ENCODE data around the gene C1orf167. TPM values are rescaled to one million over a fixed set of nuclear protein-coding genes. Genes with fewer than 3 reads are reported as not detected.

Gene C1orf167
- total and polyA plus RNA-seq, 10 of the 15 experiments (the other 5 are each of a cell fraction or from before 2014, with no cell fraction given), result 0.17 to 0.31 TPM; not detected in 8

DNA sequence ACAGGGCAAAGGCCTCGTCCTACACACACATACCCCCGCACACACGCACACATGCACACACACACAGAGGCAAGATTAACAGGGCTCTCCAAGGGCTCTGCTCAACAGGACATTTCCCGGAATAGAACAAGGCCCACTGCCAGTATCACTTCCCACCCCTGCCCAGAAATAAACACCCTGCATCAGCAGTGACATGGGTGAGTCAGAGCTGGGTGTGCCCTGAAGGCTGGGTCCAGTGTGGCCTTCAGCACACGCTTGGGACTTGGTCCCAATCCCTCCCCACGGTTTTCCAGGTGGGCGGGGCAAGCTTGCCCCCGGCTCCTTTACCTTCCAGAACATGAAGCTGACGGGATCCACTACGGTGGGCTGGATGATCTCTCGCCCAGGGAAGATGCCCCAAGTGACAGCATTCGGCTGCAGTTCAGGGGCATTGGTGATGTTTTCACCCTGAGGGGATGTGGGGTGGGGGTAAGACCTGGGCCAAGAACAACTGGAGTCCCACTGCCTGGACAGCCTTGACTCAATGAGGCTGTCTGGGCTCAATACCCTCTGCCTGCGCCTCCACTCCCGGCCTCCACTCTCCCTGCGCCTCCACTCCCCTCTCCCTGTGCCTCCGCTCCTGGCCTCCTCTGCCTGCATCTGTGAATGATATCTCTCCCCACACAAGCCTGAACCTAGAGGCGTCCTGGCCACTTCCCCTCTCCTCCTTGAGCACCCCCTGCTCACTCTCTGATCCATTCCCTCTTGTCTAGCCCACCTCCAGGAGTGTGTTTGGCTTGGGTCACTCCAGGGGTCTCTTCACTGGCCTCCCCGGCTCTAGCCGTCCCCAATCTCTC, 29.1 kb downstream of the C1orf167 start:
- Histone ChIP-seq H3K9me3 (replicated peaks; ENCODE audit: control insufficient read depth, insufficient read depth, low read length) (no peaks in the 10 kb centered on the region), H3K27me3 (replicated peaks in 1 of 2; ENCODE audit: control insufficient read depth in 2 of 2, insufficient read depth in 2 of 2, low read length in 1 of 2) (no peaks in the 10 kb centered on the region), H3K4me3 (no peak overlapping the region), H3K9ac (ENCODE audit: control insufficient read depth, insufficient read depth, low read length) (no peak overlapping the region), H3K4me2 (ENCODE audit: control insufficient read depth, insufficient read depth) (no peak overlapping the region), H3K79me2 (ENCODE audit: control insufficient read depth, insufficient read depth, low read length) (no peaks in the 10 kb centered on the region), H2AFZ (ENCODE audit: control insufficient read depth, low read depth, low read length) (no peak overlapping the region), H4K20me1 (ENCODE audit: control insufficient read depth, insufficient read depth) (no peaks in the 10 kb centered on the region), H3K4me1 (ENCODE audit: control insufficient read depth, insufficient read depth, low read length) (no peaks in the 10 kb centered on the region), H3K36me3 (ENCODE audit: control insufficient read depth in 2 of 2, insufficient read depth in 2 of 2, low read length in 1 of 2) (no peaks in the 10 kb centered on the region; a peak in 2 of 4 replicates), H3K27ac (ENCODE audit: control insufficient read depth, insufficient read depth) (no peak overlapping the region)
- FAIRE-seq (no peak), DNase-seq (ENCODE audit: low read depth, low spot score) (no peak), ATAC-seq (peak; percentile 63)
- in situ Hi-C loops (cut with MboI), result no loop called here
- RAD21 ChIA-PET (ENCODE audit: unreplicated experiment), result no interaction called here
- no TSS peak for BruUV-seq (replicated peaks)
- POLR2A ChIA-PET, result interaction anchor here (1.2 kb wide), 1 partner anchor 12 kb away, joined by 4 read pairs; no protein-coding TSS in a partner anchor
- intact Hi-C loops (cut with micrococcal nuclease; ENCODE audit: unreplicated experiment), result no loop called here
- TF ChIP-seq CBFB (IDR thresholded peaks at IDR 0.05; ENCODE audit: low read depth), result no peak
- TF ChIP-seq PAX5 (IDR thresholded peaks at IDR 0.05; ENCODE audit: borderline replicate concordance, low read depth, low read length), result no peak
- peak; percentile 40; the same call in 1 of the 2 replicates for TF ChIP-seq SPI1 (IDR thresholded peaks at IDR 0.05; ENCODE audit: borderline replicate concordance, insufficient read depth, low read depth, low read length)
- peak; percentile 40; the same call in 1 of the 2 replicates for TF ChIP-seq IKZF1 (conservative IDR thresholded peaks at IDR 0.05)
- no peak for TF ChIP-seq MYB (IDR thresholded peaks at IDR 0.05; ENCODE audit: borderline replicate concordance, low read depth, low read length)
- TF ChIP-seq MEF2A (IDR thresholded peaks at IDR 0.05; ENCODE audit: insufficient read depth, low read depth, low read length), result no peak
- CTCF ChIA-PET, result no interaction called here
- 79% methylated on average over 19 of the region's 19 CpGs for WGBS (ENCODE audit: insufficient coverage, insufficient replicate concordance, low lambda C conversion rate, missing lambda C conversion rate)
- SMC1A ChIA-PET (ENCODE audit: uncharacterized antibody, unreplicated experiment), result no interaction called here

DNA sequence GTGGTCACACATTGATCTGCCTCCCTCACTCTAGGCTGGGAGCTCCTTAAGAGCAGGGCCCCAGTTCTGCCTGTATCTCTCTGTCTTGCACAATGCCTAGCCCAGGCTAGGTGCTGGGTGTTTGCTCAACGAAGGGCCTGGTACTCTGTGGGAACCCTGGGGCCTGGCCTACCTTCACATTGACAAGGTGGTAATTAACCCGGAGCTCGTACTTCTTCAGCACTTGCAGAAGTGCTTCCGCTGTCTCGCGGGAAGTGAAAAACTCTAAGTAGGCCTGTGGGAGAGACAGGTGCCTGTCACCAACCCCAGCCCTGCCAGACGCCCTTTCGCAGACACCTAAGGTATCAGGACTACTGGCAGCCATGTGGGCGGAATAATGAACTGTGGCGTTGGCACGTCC, 30.1 kb downstream of the C1orf167 start:
- 89% methylated on average over 11 of the region's 11 CpGs for WGBS (ENCODE audit: insufficient coverage, insufficient replicate concordance, low lambda C conversion rate, missing lambda C conversion rate)
- Histone ChIP-seq H3K9me3 (replicated peaks; ENCODE audit: control insufficient read depth, insufficient read depth, low read length) (no peaks in the 10 kb centered on the region), H3K9ac (ENCODE audit: control insufficient read depth, insufficient read depth, low read length) (no peak overlapping the region), H2AFZ (ENCODE audit: control insufficient read depth, low read depth, low read length) (no peak overlapping the region), H4K20me1 (ENCODE audit: control insufficient read depth, insufficient read depth) (no peaks in the 10 kb centered on the region), H3K79me2 (ENCODE audit: control insufficient read depth, insufficient read depth, low read length) (no peaks in the 10 kb centered on the region), H3K27ac (ENCODE audit: control insufficient read depth, insufficient read depth) (no peak overlapping the region), H3K36me3 (ENCODE audit: control insufficient read depth in 2 of 2, insufficient read depth in 2 of 2, low read length in 1 of 2) (no peaks in the 10 kb centered on the region; a peak in 2 of 4 replicates), H3K4me3 (no peak overlapping the region), H3K4me2 (ENCODE audit: control insufficient read depth, insufficient read depth) (no peak overlapping the region), H3K4me1 (ENCODE audit: control insufficient read depth, insufficient read depth, low read length) (no peaks in the 10 kb centered on the region; the same call in 1 of the 2 replicates), H3K27me3 (replicated peaks in 1 of 2; ENCODE audit: control insufficient read depth in 2 of 2, insufficient read depth in 2 of 2, low read length in 1 of 2) (no peaks in the 10 kb centered on the region)
- FAIRE-seq, result no peak
- RAD21 ChIA-PET (ENCODE audit: unreplicated experiment), result no interaction called here
- SMC1A ChIA-PET (ENCODE audit: uncharacterized antibody, unreplicated experiment), result interaction anchor here (1.0 kb wide), 1 partner anchor 18 kb away, joined by 3 read pairs; no protein-coding TSS in a partner anchor
- CTCF ChIA-PET, result no interaction called here
- BruUV-seq (replicated peaks), result no TSS peak
- no peak for ATAC-seq
- in situ Hi-C loops (cut with MboI), result no loop called here
- POLR2A ChIA-PET, result interaction anchor here (1.0 kb wide), 1 partner anchor 11 kb away, joined by 3 read pairs; no protein-coding TSS in a partner anchor
- intact Hi-C loops (cut with micrococcal nuclease; ENCODE audit: unreplicated experiment), result no loop called here
- DNase-seq (ENCODE audit: low read depth, low spot score), result no peak
- TF ChIP-seq POLR2AphosphoS5 (IDR thresholded peaks at IDR 0.05; ENCODE audit: low read length), result no peak
- no peak for TF ChIP-seq ESRRA (IDR thresholded peaks at IDR 0.05; ENCODE audit: low read length)
- TF ChIP-seq ATF7 (IDR thresholded peaks at IDR 0.05; ENCODE audit: low read depth), result no peak
- TF ChIP-seq, protein P1, sequence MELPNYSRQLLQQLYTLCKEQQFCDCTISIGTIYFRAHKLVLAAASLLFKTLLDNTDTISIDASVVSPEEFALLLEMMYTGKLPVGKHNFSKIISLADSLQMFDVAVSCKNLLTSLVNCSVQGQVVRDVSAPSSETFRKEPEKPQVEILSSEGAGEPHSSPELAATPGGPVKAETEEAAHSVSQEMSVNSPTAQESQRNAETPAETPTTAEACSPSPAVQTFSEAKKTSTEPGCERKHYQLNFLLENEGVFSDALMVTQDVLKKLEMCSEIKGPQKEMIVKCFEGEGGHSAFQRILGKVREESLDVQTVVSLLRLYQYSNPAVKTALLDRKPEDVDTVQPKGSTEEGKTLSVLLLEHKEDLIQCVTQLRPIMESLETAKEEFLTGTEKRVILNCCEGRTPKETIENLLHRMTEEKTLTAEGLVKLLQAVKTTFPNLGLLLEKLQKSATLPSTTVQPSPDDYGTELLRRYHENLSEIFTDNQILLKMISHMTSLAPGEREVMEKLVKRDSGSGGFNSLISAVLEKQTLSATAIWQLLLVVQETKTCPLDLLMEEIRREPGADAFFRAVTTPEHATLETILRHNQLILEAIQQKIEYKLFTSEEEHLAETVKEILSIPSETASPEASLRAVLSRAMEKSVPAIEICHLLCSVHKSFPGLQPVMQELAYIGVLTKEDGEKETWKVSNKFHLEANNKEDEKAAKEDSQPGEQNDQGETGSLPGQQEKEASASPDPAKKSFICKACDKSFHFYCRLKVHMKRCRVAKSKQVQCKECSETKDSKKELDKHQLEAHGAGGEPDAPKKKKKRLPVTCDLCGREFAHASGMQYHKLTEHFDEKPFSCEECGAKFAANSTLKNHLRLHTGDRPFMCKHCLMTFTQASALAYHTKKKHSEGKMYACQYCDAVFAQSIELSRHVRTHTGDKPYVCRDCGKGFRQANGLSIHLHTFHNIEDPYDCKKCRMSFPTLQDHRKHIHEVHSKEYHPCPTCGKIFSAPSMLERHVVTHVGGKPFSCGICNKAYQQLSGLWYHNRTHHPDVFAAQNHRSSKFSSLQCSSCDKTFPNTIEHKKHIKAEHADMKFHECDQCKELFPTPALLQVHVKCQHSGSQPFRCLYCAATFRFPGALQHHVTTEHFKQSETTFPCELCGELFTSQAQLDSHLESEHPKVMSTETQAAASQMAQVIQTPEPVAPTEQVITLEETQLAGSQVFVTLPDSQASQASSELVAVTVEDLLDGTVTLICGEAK (IDR thresholded peaks at IDR 0.05; ENCODE audit: borderline replicate concordance), result no peak
- TF ChIP-seq FOXK2 (IDR thresholded peaks at IDR 0.05), result no peak
- no peak for TF ChIP-seq ZNF274 (IDR thresholded peaks at IDR 0.05; ENCODE audit: insufficient read depth, insufficient read length)
